Measurements from ENCODE around the gene MCFD2.
"Not testable (repeated sequence)": the region's sequence is repeated elsewhere in the genome, so short reads cannot be mapped to it uniquely, and the experiment has no call there.

The MCFD2 gene

GRCh38 chr2:46879511-46879910 lies 36.1 kb downstream of the MCFD2 start:
- DNase-seq, result no peak
- no peak for TF ChIP-seq CTCF (IDR thresholded peaks at IDR 0.05; ENCODE audit: low read depth, low read length)
- H3K4me3 ChIP-seq (ENCODE audit: low read depth, low read length), result no peak overlapping the region
- no peaks in the 10 kb centered on the region for H3K9me3 ChIP-seq (ENCODE audit: severe bottlenecking)
- H3K36me3 ChIP-seq, result no peaks in the 10 kb centered on the region
- H3K27ac ChIP-seq, result no peak overlapping the region
- no peaks in the 10 kb centered on the region for H3K27me3 ChIP-seq (ENCODE audit: insufficient read depth, low read depth, severe bottlenecking)

GRCh38 chr2:46878886-46879285 lies 36.7 kb downstream of the MCFD2 start:
- no peak for DNase-seq
- Histone ChIP-seq H3K27ac (no peak overlapping the region), H3K27me3 (ENCODE audit: insufficient read depth, low read depth, severe bottlenecking) (no peaks in the 10 kb centered on the region), H3K4me3 (ENCODE audit: low read depth, low read length) (no peak overlapping the region), H3K9me3 (ENCODE audit: severe bottlenecking) (no peaks in the 10 kb centered on the region), H3K36me3 (no peaks in the 10 kb centered on the region)
- no peak for TF ChIP-seq CTCF (IDR thresholded peaks at IDR 0.05; ENCODE audit: low read depth, low read length)

- no peak for TF ChIP-seq CTCF (IDR thresholded peaks at IDR 0.05; ENCODE audit: low read depth, low read length)
- Histone ChIP-seq H3K4me3 (ENCODE audit: low read depth, low read length) (no peak overlapping the region), H3K36me3 (no peaks in the 10 kb centered on the region), H3K27ac (no peak overlapping the region), H3K9me3 (ENCODE audit: severe bottlenecking) (no peaks in the 10 kb centered on the region), H3K27me3 (ENCODE audit: insufficient read depth, low read depth, severe bottlenecking) (no peaks in the 10 kb centered on the region)
- no peak for DNase-seq
Measured at GRCh38 chr2:46878240-46878877, 37.2 kb downstream of the MCFD2 start.

GRCh38 chr2:46877619-46878113 lies 37.9 kb downstream of the MCFD2 start:
- Histone ChIP-seq H3K27ac (no peak overlapping the region), H3K4me3 (ENCODE audit: low read depth, low read length) (no peak overlapping the region), H3K36me3 (no peaks in the 10 kb centered on the region), H3K27me3 (ENCODE audit: insufficient read depth, low read depth, severe bottlenecking) (no peaks in the 10 kb centered on the region), H3K9me3 (ENCODE audit: severe bottlenecking) (no peaks in the 10 kb centered on the region)
- no peak for DNase-seq
- no peak for TF ChIP-seq CTCF (IDR thresholded peaks at IDR 0.05; ENCODE audit: low read depth, low read length)

DNA sequence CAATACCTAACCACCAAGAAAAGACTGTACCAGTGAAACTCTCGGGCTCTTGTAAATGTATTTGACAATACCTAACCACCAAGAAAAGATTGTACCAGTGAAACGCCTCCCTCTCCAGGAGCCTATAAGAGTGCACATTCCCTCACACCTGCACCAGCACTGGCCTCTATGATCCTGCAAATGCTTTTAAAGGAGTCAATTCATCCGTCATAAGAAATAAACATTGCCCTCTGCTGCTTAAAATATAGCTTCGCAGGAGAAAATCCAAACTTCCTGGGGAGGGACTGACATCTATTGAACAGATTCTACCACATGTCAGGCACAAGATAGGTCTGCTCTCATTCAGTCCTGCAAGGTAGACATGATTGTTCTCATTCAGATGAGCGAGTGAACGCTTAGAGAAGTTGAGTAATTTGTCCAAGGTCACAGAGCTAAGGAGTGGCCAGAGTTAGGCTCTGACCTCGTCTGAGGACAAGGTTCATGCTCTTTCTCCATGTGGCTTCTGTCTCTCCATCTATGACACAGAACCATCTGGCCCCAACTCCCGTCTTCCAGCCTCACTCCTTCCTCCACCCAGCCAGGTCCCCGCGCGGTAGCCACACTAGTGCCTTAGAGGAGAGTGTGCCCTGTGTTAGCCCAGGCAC lies 38.7 kb downstream of the MCFD2 start:
- Histone ChIP-seq H3K27ac (no peak overlapping the region), H3K4me3 (ENCODE audit: low read depth, low read length) (no peak overlapping the region), H3K36me3 (no peaks in the 10 kb centered on the region), H3K9me3 (ENCODE audit: severe bottlenecking) (no peaks in the 10 kb centered on the region), H3K27me3 (ENCODE audit: insufficient read depth, low read depth, severe bottlenecking) (no peaks in the 10 kb centered on the region)
- DNase-seq, result peak; percentile 48
- peak; percentile 19; the same call in 1 of the 2 replicates for TF ChIP-seq CTCF (IDR thresholded peaks at IDR 0.05; ENCODE audit: low read depth, low read length)

DNA sequence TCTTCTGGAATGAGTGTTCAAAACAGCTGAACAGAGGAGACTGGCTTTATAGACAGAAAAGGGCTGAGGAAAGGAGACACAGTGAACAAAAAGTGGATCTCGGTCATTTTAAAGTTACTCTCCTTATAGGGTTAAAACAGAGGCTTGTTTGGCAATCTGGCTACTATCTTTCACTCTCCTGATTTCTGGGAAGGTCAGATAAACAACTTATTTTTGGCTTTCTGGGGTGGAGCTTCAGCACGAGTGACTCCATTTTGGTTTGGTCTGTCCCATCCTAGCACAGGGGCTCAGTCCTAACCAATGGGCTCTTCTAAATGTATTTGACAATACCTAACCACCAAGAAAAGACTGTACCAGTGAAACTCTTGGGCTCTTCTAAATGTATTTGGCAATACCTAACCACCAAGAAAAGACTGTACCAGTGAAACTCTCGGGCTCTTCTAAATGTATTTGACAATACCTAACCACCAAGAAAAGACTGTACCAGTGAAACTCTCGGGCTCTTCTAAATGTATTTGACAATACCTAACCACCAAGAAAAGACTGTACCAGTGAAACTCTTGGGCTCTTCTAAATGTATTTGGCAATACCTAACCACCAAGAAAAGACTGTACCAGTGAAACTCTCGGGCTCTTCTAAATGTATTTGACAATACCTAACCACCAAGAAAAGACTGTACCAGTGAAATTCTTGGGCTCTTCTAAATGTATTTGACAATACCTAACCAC lies 39.5 kb downstream of the MCFD2 start:
- not testable (repeated sequence) for H3K9me3 ChIP-seq (ENCODE audit: severe bottlenecking); H3K4me3 ChIP-seq (ENCODE audit: low read depth, low read length); H3K27me3 ChIP-seq (ENCODE audit: insufficient read depth, low read depth, severe bottlenecking); H3K36me3 ChIP-seq; DNase-seq; H3K27ac ChIP-seq

Data from WERI-Rb-1 (cell line).